Kidney (tissue), 14 donors: Measurements from ENCODE around the gene RBM26. TPM values are rescaled to one million over a fixed set of nuclear protein-coding genes. Genes with fewer than 3 reads are reported as not detected.
A peak's percentile ranks its signal among the peaks of the same experiment; 100 is the strongest.

Source experiments
- DNase-seq, 5 donors: peaks; one replicate each; pipeline ENCODE4 v3.0.0-alpha.2; 2013 to 2020
- FAIRE-seq: peaks from 2 replicates; lab custom pipeline; 2012; peaks lifted over from hg19 to GRCh38; lab: Jason Lieb, UNC
- H3K27ac ChIP-seq, 2 donors: one replicate each; pipeline ENCODE4 v1.7.0; 2013; ENCODE audit warnings: low read depth in 2 of 2, low read length in 2 of 2, inconsistent platforms in 1 of 2
- H3K27me3 ChIP-seq: one replicate; pipeline ENCODE4 v1.7.1; 2013; ENCODE audit warnings: low read length, inconsistent platforms; ENCODE audit not compliant: control insufficient read depth, insufficient read depth
- H3K36me3 ChIP-seq, 3 donors: one replicate each; pipeline versions ENCODE4 v1.7.0 to v1.7.1; 2013; ENCODE audit warnings: low read length in 3 of 3, control low read depth in 1 of 3, inconsistent platforms in 1 of 3; ENCODE audit not compliant: insufficient read depth in 3 of 3, control insufficient read depth in 2 of 3
- H3K4me1 ChIP-seq, 3 donors: one replicate each; pipeline versions ENCODE4 v1.7.0 to v1.7.1; 2013; ENCODE audit warnings: low read length in 3 of 3, inconsistent platforms in 1 of 3, low read depth in 1 of 3; ENCODE audit not compliant: control insufficient read depth in 2 of 3, insufficient read depth in 2 of 3
- H3K4me3 ChIP-seq, 3 donors: one replicate each; pipeline versions ENCODE4 v1.7.0 to v1.8.1; 2013; ENCODE audit warnings: low read length in 3 of 3, control low read depth in 1 of 3, inconsistent platforms in 1 of 3
- H3K9ac ChIP-seq, 3 donors: one replicate each; pipeline versions ENCODE4 v1.7.0 to v1.7.1; 2013; ENCODE audit warnings: low read length in 3 of 3, control low read depth in 1 of 3, inconsistent platforms in 1 of 3
- H3K9me3 ChIP-seq, 3 donors: one replicate each; pipeline versions ENCODE4 v1.7.0 to v1.7.1; 2013; ENCODE audit warnings: low read length in 3 of 3, control low read depth in 1 of 3, inconsistent platforms in 1 of 3; ENCODE audit not compliant: control insufficient read depth in 2 of 3, insufficient read depth in 1 of 3
- intact Hi-C: fragments of 100-400 bp; cut with DNase I; formaldehyde crosslinking; loops from one replicate; pipeline ENCODE4 v1.11.1; 2022
- polyA plus RNA-seq: library from polyadenylated mRNA; stranded (reverse); fragments of 350-450 nt; fragmentation: Illumina TruSeq; extraction: RNeasy Lipid Tissue Mini Kit (QIAGEN cat#74804); gene quantifications from one replicate; pipeline ENCODE4 v1.2.3, GENCODE V29; 2014; ENCODE audit warnings: low read depth, low replicate concordance; ENCODE audit not compliant: insufficient read depth
- total RNA-seq: library from RNA; stranded (reverse); fragmentation: NEBNext Ultra II Directional; extraction: Animal tissue kit (Norgen Biotek cat#: 25700); gene quantifications from one replicate; pipeline ENCODE4 v1.2.1, GENCODE V29; 2021
- TF ChIP-seq, protein P1 (sequence below): IDR thresholded peaks from 3 replicates; pipeline ENCODE4 v1.5.1; 2012; ENCODE audit warnings: mild to moderate bottlenecking, moderate library complexity, borderline replicate concordance; ENCODE audit not compliant: insufficient read depth; ENCODE audit errors: extremely low read depth
- donor health status: control.
- donor health status: control.
- donor health status: control.
- donor health status: control.
- donor health status: control.
- donor health status: DM: yes; HTN: yes; CAD: no.
- donor health status: Normal renal cell carcinoma (clear cell type).

RBM26 gene
- total and polyA plus RNA-seq, 2 donors from 2014 or later, result 14.5 to 39.2 TPM

GRCh38 chr13:79423801-79424642, 18.0 kb upstream of the RBM26 start:
- no peak overlapping the region for H3K4me3 ChIP-seq
- H3K9ac ChIP-seq, result no peak overlapping the region
- H3K9me3 ChIP-seq, result no peaks in the 10 kb centered on the region
- DNase-seq (peak in 2 of 5 donors; percentile 48 to 68), FAIRE-seq (peak; percentile 99)
- no peaks in the 10 kb centered on the region for H3K27me3 ChIP-seq
- no peaks in the 10 kb centered on the region for H3K36me3 ChIP-seq
- intact Hi-C loops, result loop anchor here (5.0 kb wide), 1 partner anchor 118 kb away; no protein-coding TSS in a partner anchor
- TF ChIP-seq, protein P1, sequence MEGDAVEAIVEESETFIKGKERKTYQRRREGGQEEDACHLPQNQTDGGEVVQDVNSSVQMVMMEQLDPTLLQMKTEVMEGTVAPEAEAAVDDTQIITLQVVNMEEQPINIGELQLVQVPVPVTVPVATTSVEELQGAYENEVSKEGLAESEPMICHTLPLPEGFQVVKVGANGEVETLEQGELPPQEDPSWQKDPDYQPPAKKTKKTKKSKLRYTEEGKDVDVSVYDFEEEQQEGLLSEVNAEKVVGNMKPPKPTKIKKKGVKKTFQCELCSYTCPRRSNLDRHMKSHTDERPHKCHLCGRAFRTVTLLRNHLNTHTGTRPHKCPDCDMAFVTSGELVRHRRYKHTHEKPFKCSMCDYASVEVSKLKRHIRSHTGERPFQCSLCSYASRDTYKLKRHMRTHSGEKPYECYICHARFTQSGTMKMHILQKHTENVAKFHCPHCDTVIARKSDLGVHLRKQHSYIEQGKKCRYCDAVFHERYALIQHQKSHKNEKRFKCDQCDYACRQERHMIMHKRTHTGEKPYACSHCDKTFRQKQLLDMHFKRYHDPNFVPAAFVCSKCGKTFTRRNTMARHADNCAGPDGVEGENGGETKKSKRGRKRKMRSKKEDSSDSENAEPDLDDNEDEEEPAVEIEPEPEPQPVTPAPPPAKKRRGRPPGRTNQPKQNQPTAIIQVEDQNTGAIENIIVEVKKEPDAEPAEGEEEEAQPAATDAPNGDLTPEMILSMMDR, result peak; percentile 82
- H3K27ac ChIP-seq, result no peak overlapping the region
- no peaks in the 10 kb centered on the region for H3K4me1 ChIP-seq

GRCh38 chr13:79423340-79423739, 17.3 kb upstream of the RBM26 start:
- Histone ChIP-seq H3K4me1 (no peaks in the 10 kb centered on the region), H3K36me3 (no peaks in the 10 kb centered on the region), H3K27me3 (no peaks in the 10 kb centered on the region), H3K9ac (no peak overlapping the region), H3K27ac (no peak overlapping the region), H3K4me3 (no peak overlapping the region), H3K9me3 (no peaks in the 10 kb centered on the region)
- DNase-seq, result no peak
- TF ChIP-seq, protein P1, result no peak
- intact Hi-C loops, result loop anchor here (5.0 kb wide), 1 partner anchor 119 kb away; no protein-coding TSS in a partner anchor
- peak; percentile 67 for FAIRE-seq

- no peaks in the 10 kb centered on the region for H3K4me1 ChIP-seq
- TF ChIP-seq, protein P1, result no peak
- no peaks in the 10 kb centered on the region for H3K27me3 ChIP-seq
- H3K4me3 ChIP-seq, result no peak overlapping the region
- no peak for DNase-seq
- no peak for FAIRE-seq
- H3K9ac ChIP-seq, result no peak overlapping the region
- H3K27ac ChIP-seq, result no peak overlapping the region
- intact Hi-C loops, result no loop called here
- no peaks in the 10 kb centered on the region for H3K9me3 ChIP-seq
- H3K36me3 ChIP-seq, result no peaks in the 10 kb centered on the region
These were observed 13.3 kb upstream of the RBM26 start for GRCh38 chr13:79419365-79419764.
